ENCODE data around the gene RAB28.

RAB28 gene

DNA sequence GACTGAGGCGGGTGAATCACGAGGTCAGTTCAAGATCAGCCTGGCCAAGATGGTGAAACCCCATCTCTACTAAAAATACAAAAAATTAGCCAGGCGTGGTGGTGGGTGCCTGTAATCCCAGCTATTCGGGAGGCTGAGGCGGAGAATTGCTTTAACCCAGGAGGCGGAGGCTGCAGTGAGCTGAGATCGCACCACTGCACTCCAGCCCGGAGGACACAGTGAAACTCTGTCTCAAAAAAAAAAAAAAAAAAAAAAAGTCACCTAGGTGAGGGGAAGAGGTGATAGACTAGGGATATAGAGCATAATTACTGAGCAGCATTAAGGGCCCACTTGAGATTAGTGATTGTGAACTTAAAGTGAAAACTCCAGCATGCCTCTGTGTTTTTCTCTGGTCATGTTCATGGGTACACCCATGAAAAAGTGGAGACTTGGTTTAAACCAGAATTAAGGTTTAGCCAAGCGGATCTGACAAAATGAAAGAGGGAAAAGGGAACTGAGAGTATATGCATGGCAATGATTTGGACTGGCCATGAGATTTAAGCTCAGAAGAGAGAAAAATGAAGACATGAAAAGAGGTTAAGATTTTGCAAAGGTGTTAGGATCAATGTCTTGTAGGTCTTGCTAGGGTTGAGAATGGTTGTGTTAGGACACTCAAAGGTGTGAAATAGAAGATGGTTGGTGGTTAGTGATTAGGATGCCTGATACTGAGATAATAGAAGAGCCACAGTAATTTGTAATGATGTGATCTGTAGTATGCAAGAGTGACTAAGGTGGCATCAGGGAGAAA is 105.0 kb downstream of the RAB28 start:
- no peak for DNase-seq (ENCODE audit: low read depth, low spot score)

DNA sequence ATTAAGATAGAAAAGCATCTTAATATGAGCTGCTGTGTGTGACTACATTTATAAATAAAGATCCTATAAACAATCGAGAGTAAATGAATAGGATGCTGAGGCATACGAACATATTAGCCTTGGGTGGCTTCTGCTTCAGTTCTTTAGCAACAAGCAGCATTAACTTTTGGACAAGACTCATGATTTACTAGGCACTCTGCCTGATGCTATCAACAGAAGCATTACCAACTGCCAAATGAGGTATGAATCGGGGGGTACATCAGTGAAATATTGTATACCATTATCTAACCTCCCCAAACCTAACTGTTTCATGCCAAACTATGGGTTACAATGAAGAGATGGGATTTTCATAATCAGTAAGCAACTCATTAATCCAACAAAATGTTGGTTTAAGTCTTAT is 113.1 kb downstream of the RAB28 start:
- DNase-seq (ENCODE audit: low read depth, low spot score): no peak

DNA sequence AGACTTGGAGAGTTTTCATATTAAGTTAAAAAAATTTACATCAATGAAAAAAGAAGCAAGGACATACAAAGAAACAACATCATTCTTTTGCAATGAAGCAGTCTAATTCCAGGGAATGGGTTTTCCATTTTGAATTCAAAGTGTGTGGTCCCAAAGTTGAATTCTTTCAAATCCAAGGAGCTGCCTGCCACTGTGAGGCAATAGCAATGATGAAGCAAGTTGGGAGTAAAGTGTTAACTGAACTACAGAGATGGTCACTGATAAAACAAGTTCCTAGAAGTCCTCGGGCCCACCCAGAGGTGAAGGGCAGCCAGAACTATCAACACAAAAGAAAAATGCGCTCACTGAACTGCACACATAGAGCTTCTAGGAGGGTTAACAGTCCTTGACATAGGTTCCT is 115.9 kb downstream of the RAB28 start:
- no peak for DNase-seq (ENCODE audit: low read depth, low spot score)

DNA sequence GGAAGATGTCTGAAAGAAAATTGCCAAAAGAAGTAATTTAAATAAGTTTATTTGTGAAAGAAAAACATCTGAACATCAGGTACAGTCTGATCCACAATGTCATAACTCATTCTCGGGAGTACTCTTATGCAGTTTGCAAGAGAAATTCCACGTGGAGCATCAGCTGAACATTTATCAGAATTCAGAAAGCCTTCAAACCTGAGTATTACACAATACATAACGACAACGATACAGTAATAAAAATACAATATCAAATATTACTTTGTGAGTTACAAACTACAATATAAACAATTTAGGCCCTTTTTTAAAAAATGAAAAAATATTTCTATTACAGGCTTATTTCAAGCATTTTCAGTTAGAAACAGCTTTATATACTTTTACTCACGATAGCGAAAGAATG is 116.4 kb downstream of the RAB28 start:
- no peak for DNase-seq (ENCODE audit: low read depth, low spot score)

DNA sequence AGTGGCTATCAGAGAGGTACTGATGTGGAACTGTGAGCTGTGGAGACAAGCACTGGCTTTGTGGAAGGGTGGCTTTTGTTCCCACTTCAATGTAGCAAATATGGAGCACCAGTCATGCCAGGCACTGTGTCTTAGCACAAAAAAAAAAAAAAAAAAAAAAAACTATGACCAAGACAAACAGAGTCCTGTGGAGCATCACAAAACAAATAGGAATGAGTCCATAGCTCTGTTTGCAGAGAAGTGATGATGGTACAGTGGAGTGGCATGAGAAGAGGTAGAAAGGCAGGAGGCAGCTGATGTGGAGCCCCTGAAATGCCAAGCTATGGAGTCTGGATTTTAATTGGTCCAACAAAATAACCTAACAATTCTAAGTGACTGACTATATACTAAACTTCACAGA is 116.9 kb downstream of the RAB28 start:
- no peak for DNase-seq (ENCODE audit: low read depth, low spot score)

DNA sequence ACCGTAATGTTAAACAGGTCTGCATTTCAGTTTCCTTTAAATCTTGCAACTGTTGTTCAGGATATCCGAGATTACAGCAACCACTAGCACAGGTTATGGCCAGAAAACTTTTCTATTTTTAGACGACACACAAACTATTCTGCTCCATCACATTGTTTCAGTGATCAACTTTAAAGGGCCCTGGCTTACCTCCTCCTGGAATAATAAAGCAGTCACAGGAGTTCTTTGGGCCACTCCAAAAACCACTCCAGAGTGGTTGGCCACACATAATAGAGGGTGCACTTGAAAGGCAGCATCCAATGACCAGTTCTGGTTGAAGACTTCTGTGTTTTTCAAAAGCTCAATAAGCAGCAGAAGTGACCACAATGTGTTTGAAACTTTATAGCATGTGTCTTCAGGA is 118.9 kb downstream of the RAB28 start:
- DNase-seq (ENCODE audit: low read depth, low spot score): no peak

DNA sequence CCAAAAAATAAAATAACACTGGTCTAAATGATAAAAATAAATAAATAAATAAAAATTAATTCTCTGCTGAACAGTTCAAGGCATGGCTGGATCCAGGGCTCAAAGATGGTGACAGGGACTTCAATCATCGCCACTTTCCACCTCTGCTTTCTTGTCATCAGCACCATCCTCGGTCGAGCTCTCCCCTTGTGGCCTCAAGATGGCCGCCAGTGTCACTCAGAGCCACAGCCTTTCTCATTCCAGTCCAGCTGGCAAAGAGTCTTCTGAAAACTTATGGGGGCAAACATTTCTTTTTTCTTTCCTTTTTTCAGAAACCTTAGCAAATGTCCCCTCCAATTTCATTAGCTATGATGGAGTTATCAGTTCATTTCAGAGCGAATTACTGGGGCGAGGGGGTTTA is 119.5 kb downstream of the RAB28 start:
- DNase-seq (ENCODE audit: low read depth, low spot score): no peak

DNA sequence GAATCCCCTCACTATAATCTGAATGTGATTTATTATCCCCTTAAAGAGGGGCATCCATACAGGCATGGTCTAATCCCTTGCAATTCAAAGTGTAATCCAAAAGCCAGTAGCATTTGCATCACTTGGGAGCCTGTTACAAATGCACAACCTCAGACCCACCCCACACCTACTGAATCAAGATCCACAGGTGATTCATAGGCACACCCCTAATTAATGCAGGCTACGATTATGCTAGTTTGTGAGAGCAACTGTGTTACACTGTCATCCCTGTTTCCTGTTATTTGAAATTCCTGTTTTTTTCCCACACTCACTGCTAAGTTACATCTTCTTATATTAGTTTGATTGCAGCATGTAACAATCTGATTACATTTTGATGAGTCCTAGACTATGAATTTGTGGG is 120.0 kb downstream of the RAB28 start:
- no peak for DNase-seq (ENCODE audit: low read depth, low spot score)

DNA sequence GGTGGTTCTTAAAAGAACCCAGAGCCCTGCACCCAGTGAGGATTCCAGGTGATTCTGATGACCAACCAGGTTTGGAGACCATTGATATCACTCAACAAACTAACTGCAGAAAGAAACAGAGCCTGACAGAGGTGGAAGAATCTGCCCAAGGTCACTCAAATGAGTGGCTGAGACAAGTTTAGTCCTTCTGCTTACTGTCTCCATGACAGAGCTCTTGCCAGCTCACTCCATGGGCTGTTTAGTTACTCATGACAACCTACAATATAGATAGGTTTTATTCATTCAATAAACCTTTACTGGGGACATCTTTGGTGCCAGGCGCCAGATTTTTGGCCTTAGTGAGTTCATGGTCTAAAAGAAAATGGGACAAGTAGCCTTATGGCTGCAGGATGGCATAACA is 124.3 kb downstream of the RAB28 start:
- no peak for DNase-seq (ENCODE audit: low read depth, low spot score)

DNA sequence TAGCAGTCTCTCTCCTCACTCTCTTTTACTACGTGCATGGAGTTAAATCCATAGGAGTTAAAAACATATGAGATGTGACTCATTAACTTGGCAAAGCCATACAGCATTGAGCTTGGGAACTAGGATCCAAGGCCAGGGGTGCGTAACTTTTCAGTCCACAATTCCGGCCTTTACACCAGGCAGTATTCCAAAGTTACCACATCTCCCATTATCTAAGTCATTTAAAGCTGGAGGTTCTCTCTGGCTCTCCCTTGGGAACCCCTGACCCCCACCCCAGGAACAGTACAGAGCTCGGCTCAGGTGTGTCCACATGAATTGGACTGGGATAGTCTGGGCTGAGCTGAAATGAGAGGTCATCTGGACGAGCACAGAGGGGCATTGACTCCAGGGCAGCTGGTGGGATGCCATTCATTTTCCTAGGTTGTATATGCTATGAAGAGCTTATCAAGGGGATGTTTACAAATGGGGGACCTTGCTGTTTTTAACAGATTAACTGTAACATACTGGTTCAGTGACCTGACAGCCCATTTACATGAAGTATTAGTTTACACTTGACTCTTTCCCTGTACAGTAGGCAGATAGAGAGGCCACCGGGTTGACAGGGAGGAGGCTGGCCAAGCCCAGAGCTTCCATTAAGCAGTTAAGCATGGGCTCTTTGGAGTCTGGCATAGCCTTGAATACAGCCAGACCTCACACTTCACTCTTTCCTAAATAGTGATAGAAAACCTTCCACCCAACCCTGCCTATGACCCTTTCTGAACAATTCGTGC is 128.8 kb downstream of the RAB28 start:
- DNase-seq (ENCODE audit: low read depth, low spot score): no peak

DNA sequence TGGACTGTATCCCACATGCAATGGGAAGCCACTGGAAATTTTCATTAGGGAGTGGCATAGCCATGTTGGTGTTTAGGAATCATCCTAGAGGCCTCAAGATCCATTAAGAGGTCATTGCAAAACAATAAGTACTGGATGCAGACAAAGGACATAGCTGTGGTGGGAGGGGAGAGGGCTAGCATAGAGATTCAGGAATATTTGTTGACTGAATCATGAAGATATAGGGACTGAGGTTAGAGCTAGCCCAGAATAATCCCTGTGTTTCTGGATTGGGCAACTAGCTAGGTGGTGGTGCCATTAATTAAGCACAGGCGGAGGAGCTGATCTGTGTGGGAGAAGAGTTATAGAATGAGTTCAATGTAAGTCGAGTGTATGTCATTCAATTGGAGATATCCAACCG is 135.0 kb downstream of the RAB28 start:
- no peak for DNase-seq (ENCODE audit: low read depth, low spot score)

DNA sequence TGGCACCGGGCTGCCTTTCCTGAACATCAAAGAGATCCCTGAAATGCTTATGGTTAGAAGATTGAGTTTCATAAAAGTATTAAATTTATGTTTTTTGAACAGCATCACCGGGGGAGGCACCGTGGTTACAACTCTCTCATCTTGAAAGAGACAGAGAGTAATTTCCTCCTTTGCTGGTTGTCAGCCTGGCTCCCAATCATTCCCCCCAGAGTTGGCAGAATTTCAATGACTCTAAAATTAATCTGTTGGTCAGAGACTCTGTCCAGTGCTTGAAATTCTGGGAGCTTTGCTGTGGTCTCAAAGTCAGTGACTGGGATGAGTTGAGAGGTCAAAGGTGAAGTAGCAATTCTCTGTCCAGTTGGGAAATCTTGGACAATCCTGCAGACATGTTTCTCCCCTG is 135.9 kb downstream of the RAB28 start:
- no peak for DNase-seq (ENCODE audit: low read depth, low spot score)

DNA sequence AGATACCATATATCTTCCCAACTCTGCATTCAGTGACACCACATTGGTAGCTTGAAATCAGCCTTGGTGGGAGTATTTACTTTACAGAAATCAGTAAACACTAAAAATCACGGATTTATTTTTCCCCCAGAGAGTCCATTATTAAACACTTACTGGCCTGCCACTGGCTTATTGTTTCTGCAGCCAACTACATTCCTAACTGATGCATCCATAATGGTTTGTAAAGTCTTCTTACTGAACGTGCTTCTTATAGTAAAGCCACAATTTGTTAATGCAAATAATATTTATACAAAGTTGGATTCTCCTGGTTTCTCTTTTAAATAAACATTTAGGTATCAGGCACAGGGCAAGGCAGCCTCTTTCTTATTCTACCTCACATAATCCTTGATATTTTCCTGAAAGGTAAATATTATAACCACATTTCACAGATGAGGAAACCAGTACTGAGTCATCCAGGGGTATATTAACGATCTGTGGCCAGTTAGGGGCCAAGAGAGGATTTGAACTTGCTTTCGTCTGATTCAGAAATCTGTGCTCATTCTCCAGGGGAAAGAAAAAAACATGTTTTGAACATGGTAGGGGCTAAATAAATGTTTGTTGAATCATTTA is 136.5 kb downstream of the RAB28 start:
- DNase-seq (ENCODE audit: low read depth, low spot score): no peak

DNA sequence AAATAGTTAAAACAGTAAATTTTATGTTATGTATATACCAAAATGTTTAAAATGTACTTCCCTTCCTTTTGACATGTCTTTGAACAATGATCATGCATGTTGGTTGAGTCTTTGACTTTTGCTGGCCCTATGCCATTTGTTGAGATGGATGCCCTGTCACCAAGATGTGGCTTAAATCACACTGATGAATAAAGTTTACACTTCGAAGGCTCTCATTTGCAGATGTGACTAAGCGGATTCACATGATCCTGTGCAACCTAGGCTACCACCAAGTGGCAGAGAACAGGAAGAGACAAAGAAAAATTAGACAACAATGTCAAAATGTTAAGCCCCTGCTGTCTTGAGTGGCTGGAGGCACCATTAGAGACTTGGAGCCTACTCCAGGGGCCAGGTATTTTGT is 139.9 kb downstream of the RAB28 start:
- DNase-seq (ENCODE audit: low read depth, low spot score): no peak

DNA sequence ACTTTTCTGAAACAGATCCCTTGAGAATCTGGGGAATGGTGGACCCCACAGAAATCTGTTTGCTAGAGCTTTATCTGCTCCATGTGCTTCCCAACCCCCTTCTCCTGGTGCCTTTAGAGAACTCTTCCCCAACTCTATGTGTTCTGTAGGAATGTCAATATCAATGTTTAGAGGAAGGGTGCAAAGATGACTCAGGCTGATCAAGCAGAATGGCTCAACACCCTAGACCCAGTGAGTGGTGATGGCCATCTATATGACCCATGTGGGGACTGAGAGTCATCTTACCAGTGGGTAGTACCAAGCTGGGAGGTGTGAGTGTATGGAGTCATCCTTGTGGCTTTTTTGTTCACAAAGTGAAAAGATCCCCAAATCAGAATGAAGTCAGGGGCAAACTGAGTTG is 143.5 kb downstream of the RAB28 start:
- no peak for DNase-seq (ENCODE audit: low read depth, low spot score)

DNA sequence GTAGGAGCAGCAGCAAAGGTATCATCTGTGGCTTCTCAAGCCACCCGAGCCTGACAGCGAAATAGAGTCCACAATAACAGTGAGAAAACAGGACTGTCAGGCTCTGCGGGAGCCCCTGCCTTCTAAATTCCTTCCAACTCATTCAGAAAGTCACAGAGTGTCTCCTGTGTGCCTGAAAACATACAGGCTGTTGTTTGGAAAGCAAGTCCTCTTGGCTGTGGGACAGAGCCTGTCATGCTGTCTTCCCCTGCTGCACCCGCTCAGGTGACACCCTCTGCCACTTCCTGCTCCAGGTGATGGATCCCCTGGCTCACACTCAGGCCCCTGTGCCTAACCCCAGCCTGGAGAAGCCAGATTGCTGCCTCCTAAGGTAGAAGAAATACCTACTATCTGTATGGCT is 152.3 kb downstream of the RAB28 start:
- no peak for DNase-seq (ENCODE audit: low read depth, low spot score)

DNA sequence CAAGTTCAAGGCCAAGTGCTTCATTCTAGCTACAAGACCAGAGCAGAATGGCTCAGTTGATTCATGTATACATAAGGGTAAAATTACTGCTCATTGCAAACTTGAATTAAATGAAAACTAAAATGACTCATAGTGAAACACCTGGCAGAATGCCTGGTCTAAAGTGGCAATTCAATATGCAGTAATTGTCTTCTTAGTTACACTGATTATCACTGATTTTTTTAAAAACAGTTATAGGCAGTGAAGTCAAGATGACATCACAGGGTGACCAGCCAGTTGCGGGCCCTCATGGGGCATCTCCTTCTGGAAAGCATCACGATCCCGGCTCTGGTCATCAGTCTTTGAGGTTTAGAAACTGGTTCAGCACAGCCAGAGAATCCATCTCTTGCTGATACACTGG is 154.2 kb downstream of the RAB28 start:
- no peak for DNase-seq (ENCODE audit: low read depth, low spot score)

DNA sequence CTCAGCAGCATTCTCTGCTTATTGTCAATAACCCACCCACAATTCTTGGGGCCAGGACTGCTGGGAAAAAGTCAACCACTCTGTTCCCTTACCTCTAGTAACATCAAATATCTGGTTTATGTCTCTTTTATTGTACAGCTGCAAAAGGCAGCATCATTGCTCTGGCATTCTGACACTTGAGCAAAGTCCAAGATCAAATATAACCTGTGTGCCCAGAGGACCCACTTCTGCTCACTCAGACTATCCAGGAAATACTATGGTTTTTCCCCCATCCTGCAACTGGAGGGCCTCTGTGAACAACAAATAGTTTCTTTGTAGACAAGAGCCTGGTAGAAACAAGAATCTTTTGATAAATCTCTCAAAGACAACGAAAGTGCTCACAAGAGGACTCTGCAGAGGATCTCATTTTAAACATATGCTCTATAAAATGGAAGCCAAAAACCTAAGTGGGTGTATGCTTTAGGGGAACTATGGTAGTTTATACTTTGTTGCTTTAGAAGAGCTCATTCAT is 154.7 kb downstream of the RAB28 start:
- DNase-seq (ENCODE audit: low read depth, low spot score): no peak

DNA sequence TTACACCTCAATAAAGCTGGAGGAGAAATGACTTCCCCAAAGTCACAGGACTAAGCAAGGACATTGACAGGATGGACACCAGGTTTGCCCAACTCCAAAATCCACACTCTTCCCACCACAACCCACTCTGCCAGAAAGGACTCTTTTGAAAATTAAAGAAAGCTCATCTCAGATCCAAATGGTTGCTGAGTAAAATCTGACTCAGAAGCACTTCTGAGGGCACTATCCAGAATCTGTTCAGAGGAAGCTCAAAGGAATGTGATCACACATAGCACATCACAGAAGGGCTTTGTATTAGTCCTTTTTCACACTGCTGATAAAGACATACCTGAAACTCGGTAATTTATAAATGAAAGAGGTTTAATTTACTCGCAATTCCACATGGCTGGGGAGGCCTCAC is 155.5 kb downstream of the RAB28 start:
- DNase-seq (ENCODE audit: low read depth, low spot score): no peak

DNA sequence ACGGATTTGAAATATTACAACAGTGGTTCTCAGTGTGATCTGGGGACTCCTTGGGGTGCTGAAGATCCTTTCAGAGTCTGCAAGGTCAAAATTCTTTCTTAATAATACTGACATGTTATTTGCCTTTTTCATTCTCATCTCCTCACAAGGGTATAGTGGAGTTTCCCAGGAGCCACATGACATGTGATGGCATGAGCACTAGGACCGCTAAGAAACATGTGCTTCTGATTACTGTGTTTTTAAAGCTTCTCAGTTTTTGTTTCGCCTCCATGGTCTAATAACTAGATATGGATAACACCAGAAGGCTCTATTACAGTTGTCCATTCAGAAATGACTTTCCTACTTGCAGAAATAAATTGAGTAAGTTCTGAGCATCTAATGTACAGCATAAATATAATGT is 156.1 kb downstream of the RAB28 start:
- no peak for DNase-seq (ENCODE audit: low read depth, low spot score)

DNA sequence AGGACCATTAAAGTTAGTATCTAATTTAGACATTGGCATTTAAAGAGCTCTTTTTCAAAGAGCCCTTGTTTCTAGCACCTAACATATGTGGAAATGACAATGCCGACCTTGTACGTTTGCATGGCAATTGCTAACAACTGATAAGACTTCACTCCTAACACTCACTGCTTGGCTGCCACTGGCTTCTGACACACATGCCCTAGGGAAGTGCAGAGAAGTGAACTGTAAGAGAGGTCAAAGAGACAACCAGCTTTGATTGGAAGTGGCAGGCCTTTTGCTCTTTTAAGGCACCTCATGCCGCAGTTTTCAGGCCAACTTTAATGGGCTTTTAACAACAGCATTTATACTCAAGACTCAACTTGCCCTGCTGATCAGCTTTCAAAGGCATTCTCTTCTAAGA is 158.4 kb downstream of the RAB28 start:
- no peak for DNase-seq (ENCODE audit: low read depth, low spot score)

DNA sequence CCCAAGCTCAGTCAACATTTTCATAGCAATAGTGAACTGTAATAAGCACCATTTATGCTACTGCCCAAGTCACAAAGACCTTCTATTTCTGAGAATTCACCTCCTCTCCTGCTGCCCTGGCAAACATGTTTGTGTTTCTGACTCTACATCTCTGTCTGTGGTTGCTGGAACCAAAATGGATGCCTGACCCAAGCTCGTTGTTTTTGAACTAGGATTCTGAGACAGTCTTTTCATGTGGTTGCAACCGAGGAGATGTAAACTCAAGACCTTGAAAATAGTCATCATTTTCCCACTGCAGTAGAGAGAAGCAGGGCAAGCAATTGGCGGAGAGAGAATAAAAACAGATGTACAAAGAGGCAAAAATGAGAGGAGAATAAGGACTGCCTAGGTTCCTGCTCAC is 160.2 kb downstream of the RAB28 start:
- no peak for DNase-seq (ENCODE audit: low read depth, low spot score)

DNA sequence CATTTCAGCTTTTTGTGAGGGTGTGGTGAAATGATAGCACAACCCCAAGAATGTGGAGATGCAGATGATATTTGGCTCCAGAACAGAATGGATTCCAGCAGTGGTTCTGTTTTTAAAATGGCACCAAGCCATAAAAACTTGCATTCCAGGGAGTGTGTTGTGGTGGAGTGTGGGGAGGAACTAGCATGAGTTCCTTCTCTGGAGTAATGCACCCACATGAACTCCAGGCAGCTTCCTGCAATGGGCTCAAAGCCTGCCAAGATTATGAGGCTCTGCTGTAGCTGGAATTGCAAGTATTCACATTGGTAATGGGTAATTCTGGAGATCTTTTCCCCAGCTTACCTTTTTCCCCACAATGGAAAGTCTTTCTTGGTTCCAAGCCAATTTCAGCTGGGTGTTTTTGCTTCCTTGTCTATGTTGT is 161.4 kb downstream of the RAB28 start:
- DNase-seq (ENCODE audit: low read depth, low spot score): no peak

Data from activated CD4-positive, CD25-positive, alpha-beta regulatory T cell treated with anti-CD3 and anti-CD28 coated beads, Interleukin-2, amount 50 U/mL, for 16 hours (primary cell).